ENCODE data around the gene HIPK2.

HIPK2 gene

DNA sequence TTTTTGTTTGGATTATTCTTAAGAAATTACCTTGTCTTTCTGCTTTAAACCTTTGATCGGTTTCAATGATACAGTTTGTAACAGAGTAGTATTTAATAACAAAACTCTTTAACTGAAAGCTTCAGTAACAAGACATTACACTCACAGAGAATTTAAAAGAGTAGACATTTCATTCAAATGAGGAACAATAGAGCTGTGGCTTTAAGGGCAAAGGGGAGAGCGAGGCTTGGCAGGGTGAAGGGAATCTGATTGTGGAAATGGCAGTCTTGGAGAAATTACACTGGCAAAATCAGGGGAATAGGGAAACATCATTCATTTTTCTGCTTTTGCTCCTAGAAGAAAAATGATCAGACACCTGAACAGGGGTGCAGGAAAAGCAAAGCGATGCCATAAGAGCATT, 5.1 kb upstream of the HIPK2 start:
- no peak for DNase-seq

DNA sequence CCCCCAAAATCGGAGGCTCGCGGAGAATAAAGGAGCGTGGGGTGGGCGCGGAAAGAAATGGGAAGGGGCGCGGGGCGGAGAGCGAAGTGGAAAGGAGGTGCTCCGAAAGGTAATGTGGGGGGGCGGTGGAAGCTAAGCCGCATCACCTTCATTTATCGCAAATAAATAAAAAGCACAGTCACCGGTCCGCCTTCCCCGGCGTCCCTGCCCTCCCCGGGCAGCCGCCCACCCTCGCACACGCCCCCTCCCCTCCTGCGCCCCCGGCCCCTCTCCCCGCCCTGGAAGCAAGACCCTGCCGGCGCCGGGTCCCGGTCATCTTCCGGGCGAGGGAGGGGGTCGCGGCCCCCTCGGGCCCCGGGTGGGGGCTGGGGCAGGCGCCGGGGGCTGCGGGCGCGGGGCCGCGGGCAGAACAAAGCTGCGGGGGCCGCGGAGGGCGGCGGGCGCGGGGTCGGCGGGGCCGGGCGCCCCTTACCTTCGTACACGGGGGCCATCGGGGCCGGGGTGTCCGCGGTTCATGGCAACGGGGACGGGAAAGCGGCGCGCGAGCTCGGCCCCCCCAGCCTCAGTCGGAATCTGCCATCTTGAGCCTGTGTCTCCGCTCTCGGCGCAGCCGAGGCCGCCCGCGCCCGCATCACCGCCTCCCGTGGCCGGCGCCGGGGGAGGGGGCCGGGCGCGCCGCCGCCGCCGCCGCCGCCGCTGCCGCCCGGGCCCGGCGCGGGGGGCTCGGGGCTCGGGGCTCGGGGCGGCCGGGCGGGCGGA, 486 bp downstream of the HIPK2 start:
- DNase-seq, result peak in 3 of 4 experiments; percentile 5 to 19 (median 16)

GRCh38 chr7:139776486-139777132, 1.2 kb downstream of the HIPK2 start:
- no peak for DNase-seq

- DNase-seq, result peak; percentile 15 to 32 (median 22)
Observed at GRCh38 chr7:139775829-139776266, 1.9 kb downstream of the HIPK2 start.

DNA sequence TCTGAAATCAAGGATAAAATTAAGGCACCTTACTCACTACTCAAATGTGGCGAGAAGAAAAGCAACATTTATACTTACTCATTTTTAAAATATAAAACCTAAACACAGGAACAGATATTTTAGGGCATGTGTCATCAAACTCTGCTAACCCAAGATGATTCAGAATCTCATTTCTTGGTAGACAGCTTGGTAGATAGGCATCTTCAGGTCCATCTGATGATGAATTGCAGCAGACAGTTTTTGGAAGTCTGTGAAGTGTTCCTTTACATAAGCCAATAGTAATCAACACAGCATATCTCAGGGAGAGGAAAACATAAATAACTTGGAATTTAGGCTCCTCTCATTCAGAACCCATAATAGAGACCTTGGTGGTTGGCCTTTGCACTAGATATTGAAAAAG, 3.4 kb downstream of the HIPK2 start:
- DNase-seq, result no peak

DNA sequence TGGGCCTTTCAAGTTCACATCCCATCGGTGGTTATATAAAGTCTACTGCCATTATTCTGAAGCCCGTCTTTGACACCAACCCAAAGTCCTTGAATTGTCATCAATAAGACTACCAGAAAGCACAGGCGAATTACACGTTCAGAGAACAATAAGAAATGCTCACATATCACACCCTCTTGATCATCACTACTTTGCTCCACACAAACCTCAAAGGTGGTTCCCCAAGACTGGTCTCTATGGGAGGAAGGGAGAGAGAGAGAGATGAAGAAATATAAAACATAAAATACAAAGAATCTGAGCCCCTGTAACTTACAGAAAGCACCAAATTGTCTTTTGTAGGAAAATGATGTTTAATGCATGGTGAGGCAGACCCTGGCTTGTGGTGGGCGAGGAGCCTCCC, 4.4 kb downstream of the HIPK2 start:
- DNase-seq, result no peak

DNA sequence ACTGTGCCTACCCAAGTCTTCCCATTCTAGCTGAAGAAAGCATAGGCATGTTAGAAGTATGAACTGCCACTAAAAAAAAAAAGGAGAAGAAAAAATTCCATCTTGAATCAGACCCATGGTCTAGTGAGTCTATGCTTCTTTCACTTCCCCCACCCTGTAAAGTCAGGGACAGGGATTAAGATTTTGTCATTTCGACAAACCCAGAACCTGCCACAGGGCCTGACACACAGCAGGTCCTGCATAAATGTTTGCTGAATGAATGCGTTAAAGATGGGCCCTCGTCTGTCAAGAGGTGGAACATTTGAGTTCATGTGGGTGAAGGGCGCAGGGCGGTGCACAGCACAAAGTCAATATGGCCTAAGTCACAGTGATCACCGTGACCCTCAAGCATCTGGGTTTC, 4.9 kb downstream of the HIPK2 start:
- DNase-seq, result no peak

- DNase-seq, result no peak
Observed at GRCh38 chr7:139772115-139772514, 5.7 kb downstream of the HIPK2 start.

DNA sequence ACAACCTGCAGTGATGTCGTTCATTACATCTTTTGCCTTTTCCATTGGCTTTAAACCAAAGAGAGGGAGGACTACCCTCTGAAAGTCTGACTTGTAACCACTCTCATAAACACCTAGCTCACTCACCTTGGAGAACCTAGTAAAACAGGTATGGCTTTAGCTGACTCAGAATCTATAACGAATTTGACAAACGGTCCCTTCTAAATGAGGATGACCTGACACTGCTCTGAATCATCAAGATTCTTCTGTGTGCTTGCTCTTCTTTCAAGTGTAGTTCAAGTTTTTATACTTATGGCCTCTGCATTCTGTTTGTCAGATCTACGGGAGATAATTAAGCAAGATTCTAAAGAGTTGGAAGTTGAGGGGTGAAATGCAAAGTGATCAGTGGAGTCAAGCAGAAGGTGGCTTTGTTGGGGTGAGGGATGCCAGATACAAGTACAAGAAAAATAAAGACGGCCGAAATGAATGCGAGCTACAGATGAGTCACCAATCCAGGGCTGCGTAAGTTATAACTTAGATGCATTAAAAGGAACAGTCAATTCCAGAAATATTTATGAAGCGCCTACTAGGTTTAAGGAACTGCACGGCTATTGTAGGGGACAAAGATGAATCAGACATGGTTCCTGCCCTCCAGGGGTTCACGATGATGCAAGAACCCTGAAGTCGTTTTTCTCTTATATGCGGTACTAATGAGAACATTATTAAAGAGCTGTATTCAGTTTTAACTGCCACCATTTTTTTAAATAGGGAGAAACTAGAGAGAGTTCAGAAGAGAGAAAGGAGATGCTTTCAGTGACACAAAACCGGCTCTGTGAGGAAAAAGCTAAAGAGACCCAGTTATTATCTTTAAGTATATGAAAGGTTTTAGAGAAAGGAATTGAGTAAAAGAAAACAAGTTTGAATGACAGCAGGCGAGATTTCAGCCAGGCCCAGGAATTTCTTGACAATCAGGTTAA, 6.5 kb downstream of the HIPK2 start:
- DNase-seq, result no peak

DNA sequence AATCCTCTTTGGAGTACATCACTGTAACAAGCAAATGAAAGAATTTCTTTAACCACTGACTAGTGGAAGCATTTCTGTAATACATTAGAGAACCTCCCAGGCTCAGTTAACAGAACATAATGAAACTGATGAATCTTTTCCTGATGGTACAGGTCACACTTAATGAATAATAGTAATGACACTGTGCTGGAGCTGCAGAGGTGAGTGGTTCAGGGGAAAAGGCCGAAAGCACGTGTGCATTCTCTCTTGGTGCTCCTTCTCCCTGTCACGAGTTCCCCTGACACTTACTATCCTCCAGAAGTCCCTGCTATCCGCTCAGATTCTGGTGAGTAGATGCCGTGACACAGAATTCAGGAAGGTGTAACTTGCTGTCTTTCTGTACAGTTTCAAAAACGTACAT, 8.0 kb downstream of the HIPK2 start:
- DNase-seq, result no peak

- no peak for DNase-seq
Observed at GRCh38 chr7:139769066-139769465, 8.7 kb downstream of the HIPK2 start.

- DNase-seq, result no peak
Observed at GRCh38 chr7:139768249-139768824, 9.5 kb downstream of the HIPK2 start.

GRCh38 chr7:139767561-139767982, 10.2 kb downstream of the HIPK2 start:
- DNase-seq, result no peak

DNA sequence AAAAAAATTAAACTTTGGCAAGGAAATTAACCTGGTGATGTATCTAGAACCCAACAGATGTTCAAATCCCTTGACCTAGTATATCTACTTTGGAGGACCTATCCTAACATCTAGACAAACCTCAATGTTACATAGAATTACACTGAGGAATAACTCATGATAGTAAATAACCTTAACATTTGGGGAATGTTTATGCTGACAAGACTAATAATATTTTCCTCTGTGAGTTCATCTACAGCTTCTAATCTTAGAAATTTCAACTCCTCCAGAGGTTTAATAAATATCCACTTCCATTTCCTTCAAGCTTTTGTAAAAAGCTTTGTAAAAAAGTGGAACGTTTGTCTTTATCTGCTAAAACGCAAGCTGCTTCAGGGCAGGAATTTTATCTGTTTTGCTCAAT, 12.7 kb downstream of the HIPK2 start:
- no peak for DNase-seq

- no peak for DNase-seq
Observed at GRCh38 chr7:139763330-139763729, 14.5 kb downstream of the HIPK2 start.

GRCh38 chr7:139762886-139763285, 14.9 kb downstream of the HIPK2 start:
- no peak for DNase-seq

- no peak for DNase-seq
Observed at GRCh38 chr7:139758388-139758787, 19.4 kb downstream of the HIPK2 start.

DNA sequence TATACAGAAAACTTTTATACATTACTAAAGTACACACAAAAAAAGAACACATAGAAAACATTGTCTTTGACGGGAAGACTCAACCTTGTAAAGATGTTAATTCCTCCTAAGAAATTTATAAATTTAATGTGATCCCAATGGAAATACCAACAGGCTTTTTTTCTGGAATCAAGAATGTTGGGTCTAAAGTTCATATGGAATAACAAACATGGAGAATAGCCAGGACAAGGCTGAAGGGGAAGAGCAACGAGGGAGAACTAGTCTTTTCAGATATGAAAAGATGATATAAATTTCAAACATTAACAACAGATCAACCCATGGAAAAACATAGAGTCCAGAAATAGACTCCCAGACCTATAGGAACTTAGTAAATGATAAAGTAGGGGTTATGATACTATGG, 19.8 kb downstream of the HIPK2 start:
- DNase-seq, result no peak

- no peak for DNase-seq
Observed at GRCh38 chr7:139753693-139754111, 24.1 kb downstream of the HIPK2 start.

- no peak for DNase-seq
Observed at GRCh38 chr7:139753081-139753692, 24.6 kb downstream of the HIPK2 start.

DNA sequence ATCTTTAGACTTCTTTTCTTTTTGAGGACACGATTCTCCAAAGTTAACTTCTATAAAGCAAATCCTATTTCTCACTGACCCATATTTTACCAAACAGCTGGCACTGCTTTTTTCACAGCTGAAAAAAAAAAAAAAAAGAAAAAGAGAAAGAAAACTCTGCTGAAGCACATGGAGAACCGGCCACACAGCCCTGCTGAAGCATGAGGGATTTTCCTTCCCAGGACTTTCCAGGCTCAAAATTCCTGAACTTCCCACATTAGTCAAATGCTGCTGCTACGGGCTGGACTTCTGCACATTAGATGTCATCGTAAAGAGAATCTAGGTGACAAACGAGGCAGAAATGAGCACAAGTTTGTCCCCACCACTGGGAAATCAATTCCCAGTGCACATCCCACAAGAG, 25.2 kb downstream of the HIPK2 start:
- no peak for DNase-seq

- DNase-seq, result no peak
Observed at GRCh38 chr7:139752148-139752547, 25.6 kb downstream of the HIPK2 start.
